GM12874 (cell line): ENCODE data around the gene PDE8A.

ENCODE experiments used
- CTCF ChIP-seq: IDR thresholded peaks from 2 replicates; pipeline ENCODE4 v1.5.1; 2011; ENCODE audit warnings: low read depth, mild to moderate bottlenecking, control low read depth, low read length, moderate library complexity; ENCODE audit not compliant: insufficient read depth

Gene PDE8A

DNA sequence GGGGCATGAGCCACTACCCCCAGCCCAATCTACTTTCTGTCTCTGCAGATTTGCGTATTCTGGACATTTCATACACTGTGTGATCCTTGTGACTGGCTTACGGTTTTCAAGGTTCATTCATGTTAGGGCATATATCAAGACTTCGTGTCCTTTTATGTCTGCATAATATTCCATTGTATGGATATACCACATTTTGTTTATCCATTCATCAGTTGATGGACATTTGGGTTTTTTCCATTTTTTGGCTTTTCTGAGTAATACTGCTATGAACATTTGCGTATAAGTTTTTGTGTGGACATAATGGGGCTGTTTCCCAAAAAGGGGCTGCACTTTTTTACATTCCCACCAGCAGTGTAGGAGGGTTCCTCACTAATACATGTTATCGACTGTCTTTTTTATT lies 106.6 kb downstream of the PDE8A start:
- TF ChIP-seq CTCF = no peak

DNA sequence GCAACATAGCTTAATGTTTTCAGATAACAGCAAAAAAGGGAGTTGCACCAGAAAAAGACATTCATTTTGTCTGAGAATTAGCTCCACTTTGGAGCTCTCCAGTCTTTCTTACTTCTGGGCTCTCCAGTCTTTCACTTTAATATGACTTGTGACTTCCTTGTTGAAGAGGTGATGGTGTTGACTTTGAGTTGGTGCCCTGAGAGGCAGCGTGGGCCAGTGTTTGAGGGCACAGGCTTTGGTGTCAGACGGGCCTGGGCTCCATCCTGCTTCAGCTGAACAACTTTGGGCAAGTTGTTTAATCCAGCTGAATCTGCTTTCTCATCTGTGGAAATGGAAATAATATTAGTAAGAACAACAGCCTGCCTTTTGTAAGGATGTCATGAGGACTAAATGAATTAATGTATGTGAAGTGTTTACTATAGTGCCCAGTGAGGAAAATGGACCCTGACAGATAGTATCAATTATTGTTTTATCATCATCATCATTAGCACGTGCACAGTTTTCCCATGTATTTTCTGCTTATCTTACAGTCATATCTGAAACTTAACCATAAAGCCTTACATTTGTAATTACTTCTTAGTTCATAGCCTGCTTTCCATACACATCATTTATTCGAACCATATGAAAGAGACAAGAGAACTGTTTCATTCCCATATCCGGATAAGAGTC lies 108.4 kb downstream of the PDE8A start:
- TF ChIP-seq CTCF = no peak

DNA sequence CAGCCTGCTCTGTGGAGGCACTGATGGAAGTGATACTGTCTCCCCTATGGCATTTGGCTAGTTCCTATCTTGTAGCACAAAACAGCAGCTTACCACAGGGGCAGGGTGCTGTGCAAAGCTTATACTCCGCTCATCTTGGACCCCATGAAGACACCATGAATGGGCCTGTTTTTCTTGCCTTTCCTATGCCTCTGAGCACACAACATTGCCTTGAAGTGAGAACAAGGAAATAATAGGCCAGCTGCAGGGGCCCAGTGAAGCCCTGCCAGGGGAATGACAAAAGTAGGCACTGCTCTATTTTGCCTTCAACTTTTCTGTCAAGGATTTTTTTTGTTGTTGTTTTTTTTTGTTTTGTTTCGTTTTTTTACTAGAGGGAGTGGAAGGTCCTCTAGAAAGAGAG lies 110.3 kb downstream of the PDE8A start:
- no peak for TF ChIP-seq CTCF

- no peak for TF ChIP-seq CTCF
Measured at GRCh38 chr15:85094685-85095084, 113.0 kb downstream of the PDE8A start.

GRCh38 chr15:85095566-85095965 lies 113.9 kb downstream of the PDE8A start:
- TF ChIP-seq CTCF = no peak

DNA sequence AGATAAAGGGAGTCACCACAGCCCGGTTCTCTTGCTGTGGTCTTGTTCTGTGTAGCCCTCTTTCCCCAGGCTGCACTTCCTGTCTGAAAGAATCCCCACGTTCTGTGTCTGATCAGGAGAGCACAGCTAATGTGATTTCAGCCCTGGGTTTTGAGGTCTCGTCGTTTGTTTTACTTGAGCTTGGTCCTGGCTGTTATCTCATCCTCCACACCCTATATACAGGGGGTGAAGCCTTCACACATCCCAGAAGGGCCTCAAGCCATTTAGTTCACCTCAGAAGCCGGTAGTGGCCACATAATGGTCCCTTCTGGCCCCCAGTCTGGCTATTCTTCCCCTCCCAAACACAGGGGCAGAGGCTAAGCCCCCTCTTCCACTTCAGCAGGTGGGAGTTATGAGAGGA lies 115.6 kb downstream of the PDE8A start:
- TF ChIP-seq CTCF = no peak

GRCh38 chr15:85097725-85098124 lies 116.1 kb downstream of the PDE8A start:
- TF ChIP-seq CTCF = no peak
